Measurements from ENCODE around the gene PDE11A.

PDE11A gene

DNA sequence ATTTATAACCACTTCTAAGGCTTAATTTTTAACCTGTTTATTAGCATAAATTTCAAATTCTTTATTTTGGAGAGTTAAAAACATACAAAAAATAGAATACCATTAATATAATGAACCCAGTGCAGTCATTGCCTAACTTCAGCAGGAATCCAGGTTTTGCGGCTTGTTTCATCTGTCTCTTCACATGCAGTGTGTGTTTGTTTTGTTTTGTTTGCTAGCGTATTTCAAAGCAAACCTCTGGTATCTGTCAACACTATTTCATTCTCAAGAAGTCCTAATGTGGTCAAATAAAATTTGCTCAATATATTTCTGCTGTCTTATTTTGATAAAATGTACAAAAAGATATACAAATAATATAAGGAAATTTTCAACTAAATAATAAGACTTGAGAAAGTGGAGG lies 351.5 kb downstream of the PDE11A start:
- DNase-seq, result no peak

- DNase-seq, result no peak
Measured at GRCh38 chr2:177717831-177718618, 354.6 kb downstream of the PDE11A start.

DNA sequence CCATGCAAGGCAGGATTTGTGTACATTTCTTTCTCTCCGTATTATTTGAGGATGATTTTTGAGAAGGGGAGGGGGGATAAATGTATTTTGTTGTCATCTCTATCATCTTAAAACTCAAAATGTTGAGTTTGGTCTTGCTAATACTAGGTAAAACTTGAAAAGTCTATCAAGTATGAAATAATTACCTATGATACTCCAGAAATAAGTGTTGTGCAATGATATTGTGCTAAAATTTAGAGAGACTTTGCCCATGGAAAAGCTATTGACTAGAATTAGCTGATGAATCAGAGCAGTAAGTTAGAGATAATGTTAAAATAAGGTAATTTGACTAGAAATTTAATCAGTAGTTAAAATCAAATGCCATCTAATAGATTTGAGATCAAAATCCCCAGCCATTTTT lies 356.1 kb downstream of the PDE11A start:
- no peak for DNase-seq

GRCh38 chr2:177715771-177716170 lies 356.8 kb downstream of the PDE11A start:
- no peak for DNase-seq

- no peak for DNase-seq
Measured at GRCh38 chr2:177714704-177715103, 357.9 kb downstream of the PDE11A start.

GRCh38 chr2:177712462-177712861 lies 360.1 kb downstream of the PDE11A start:
- no peak for DNase-seq

- no peak for DNase-seq
Measured at GRCh38 chr2:177711483-177712265, 360.9 kb downstream of the PDE11A start.

GRCh38 chr2:177710889-177711288 lies 361.7 kb downstream of the PDE11A start:
- no peak for DNase-seq

DNA sequence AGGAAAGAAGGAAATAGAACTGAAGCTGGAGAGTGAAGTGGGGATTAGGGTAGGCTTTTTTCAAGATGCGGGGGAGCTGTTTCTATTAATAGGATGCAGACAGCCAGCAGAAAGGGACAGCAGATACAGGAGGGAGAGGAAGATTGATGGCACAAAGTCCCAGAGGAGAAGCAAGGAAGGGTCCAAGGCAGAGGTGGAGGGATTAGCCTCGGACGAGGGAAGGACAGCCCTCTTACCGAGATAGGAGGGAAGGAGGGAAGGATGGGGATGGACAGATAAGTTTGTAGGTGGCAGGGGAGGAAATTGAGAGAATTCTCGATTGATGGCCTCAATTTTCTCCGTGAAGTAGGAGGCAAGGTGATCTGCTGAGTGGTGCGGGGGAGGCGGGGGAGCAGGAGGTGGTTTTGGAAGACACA lies 362.6 kb downstream of the PDE11A start:
- DNase-seq, result no peak

GRCh38 chr2:177708660-177709444 lies 363.7 kb downstream of the PDE11A start:
- no peak for DNase-seq

DNA sequence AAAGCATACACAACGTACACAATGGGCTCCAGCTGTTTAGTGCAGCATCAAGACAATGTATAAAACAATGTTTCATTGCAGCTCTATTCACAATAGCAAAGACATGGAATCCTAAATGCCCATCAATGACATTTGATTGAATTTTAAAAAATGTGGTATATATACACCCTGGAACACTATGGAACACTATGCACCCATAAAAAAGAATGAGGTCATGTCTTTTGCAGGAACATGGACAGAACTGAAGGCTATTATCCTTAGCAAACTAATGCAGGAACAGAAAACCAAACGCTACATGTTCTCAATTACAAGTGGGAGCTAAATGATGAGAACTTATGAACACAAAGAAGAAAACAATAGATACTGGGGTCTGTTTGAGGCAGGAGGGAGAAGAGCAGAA lies 364.5 kb downstream of the PDE11A start:
- no peak for DNase-seq

DNA sequence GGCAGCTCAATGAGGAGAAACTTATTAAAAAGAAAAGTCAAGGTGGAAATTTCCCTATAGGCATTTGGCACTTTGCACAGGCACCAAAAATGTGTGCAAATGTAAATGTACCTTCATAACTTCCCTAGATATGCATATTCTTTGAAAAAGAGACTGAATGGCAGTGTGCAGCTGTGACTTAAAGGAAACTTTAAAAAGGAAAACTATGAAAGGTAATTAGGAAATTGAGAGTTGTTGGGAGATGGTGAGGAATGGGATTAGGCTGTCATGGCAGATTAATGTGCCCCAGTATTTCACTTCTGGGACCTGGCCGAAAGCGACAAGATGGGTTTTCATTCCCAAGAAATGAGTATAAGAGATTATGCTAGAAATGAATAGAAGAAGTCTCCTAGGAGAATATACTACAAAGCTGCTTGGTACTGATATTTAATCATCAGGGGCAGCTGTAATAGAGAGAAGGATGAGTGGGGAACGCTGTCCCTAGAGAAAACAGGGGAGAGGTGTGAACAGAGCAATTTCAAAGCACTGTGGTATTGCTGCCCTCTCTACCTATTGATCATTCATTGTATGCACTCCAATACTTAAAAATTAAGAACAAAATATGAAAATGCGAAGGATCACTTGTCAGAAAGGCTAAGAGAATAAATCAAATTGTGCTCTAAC lies 366.9 kb downstream of the PDE11A start:
- DNase-seq, result no peak

DNA sequence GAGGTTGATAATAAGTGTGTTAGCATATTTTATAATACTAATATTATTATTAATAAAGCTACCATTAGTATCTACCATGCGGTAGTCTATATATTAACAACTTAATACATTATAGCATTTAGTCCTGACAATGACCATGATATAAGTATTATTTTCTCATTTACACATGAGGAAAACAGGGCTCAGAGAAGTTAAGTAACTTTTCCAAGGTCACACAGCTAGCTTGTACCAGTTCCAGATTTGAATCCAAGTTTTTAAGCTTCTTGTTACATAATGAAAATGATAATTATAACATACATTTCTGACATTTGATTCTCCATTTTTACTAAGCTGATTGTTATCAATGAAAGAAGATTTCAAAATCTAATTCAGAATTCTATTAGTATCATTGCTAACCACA lies 369.4 kb downstream of the PDE11A start:
- no peak for DNase-seq

- no peak for DNase-seq
Measured at GRCh38 chr2:177698281-177698680, 374.3 kb downstream of the PDE11A start.

DNA sequence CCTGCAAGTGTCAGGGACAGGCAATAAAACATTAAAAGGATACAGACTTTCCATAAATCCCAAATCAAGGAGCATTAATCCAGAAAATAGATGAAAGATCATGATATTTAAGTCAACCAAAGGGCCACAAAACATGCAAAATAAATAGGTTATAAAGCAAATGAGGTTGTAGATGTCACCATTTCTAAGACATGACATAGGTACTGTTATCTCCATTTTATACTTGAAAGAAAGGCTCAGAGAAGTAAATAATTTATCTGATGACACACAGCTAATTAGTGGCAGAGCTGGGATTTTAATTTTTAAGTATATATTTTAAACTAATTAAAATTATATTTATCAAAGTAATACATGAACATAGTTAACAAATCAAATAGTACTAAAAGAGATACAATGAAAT lies 378.2 kb downstream of the PDE11A start:
- no peak for DNase-seq

DNA sequence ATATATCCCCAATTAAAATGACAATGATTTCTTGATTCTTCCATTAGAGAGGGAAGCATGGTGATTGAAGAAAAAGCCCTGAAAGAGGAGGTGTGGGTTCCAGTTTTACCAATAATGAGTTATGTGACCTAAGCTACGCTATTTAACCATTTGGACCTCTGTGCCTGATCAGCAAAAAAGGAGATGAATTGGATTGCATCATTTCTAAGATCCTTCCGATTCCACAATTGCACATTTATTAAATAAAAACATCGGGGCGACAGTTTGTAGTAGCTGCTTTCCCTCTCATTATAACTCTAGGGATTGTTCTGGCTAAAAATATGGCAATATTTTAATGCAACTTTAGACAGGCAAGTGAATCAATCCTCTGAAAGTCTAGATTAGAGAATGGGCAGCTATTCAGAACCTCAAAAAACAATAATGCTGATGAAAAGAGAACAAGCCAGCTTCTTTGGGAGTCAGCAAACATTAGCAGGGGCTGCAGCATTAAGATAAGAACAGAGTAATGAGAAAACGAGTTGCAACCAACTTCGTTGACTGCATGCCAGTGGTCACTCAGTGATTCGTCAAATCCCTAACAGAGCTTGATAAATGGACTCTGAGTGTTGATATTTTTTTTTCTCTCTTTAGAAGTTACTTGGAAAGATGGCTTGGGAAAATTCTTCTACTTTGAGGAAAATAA lies 378.8 kb downstream of the PDE11A start:
- no peak for DNase-seq

DNA sequence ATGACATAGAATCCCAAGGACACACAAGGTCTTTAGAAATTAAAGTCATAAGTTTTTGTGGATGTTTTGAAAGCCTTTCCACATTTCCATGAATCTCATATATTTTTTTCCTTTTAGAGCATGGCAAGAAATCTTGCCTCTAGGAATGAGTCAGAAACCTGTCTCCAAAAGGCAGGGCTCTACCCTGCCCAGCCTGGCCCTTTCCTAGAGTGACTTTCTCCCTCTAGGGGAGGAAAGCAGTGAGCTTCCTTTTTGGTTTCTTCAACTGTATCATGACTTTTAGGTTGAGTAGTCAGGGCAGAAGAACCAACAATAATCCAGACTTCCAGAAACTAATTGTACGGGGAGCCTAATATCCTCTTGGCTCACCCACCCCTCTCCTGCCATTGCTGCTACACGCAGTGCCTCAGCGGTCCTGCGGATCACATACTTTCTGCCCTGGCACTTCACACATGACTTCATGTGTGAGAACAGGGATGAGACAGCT lies 379.8 kb downstream of the PDE11A start:
- DNase-seq, result no peak

GRCh38 chr2:177692042-177692782 lies 380.4 kb downstream of the PDE11A start:
- no peak for DNase-seq

GRCh38 chr2:177691177-177691576 lies 381.4 kb downstream of the PDE11A start:
- DNase-seq, result no peak

DNA sequence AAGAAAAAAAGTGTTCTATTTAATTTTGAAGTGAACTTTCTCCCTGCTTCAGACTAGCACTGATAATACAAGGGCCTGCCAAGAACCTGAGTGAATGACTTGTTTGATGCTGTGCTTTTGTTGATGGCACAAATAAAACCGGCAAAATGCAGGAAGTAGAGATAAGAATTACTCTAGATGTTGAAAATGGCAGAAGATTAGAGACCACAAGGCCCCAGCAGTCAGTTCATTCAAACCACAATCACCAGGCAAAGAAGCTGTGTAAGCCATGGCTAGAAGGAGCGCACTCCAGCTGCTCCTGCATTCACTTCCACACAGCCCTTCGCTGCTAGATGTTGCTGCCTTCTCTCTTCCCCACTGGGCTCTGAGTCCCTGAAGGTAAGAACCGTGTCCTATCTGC lies 383.0 kb downstream of the PDE11A start:
- no peak for DNase-seq

DNA sequence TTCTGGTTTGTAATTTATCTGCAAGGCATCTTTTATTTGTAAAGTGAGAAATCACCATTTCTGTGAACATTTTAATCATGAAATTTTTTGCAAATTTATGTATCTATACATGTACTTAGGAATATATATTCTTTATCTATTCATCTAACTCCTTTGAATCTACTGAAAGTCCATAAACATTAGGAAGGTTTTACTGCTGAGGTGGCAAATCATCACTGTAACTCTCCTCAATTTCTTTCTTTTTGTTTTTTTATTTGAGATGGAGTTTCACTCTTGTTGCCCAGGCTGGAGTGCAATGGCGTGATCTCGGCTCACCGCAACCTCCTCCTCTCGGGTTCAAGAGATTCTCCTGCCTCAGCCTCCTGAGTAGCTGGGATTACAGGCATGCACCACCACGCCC lies 383.7 kb downstream of the PDE11A start:
- DNase-seq, result no peak

Measured in GF-D8 (cell line).